GM19467 (cell line): Measurements from ENCODE around the gene AKR1D1.
"Not testable (repeated sequence)": the region's sequence is repeated elsewhere in the genome, so short reads cannot be mapped to it uniquely, and the experiment has no call there.

Source experiments
- ATAC-seq: cut with Tn5 transposase; IDR thresholded peaks from one replicate; pipeline ENCODE4 v1.9.1; 2021; ENCODE audit warnings: mild to moderate bottlenecking, moderate library complexity; ENCODE audit not compliant: unreplicated experiment

Gene AKR1D1

GRCh38 chr7:138072726-138073125 is 3.5 kb upstream of the AKR1D1 start:
- ATAC-seq: no peak

GRCh38 chr7:138074121-138074520 is 2.1 kb upstream of the AKR1D1 start:
- no peak for ATAC-seq

- ATAC-seq: no peak
Measured at GRCh38 chr7:138074540-138074939, 1.7 kb upstream of the AKR1D1 start.

GRCh38 chr7:138075350-138075749 is 909 bp upstream of the AKR1D1 start:
- ATAC-seq: no peak

- not testable (repeated sequence) for ATAC-seq
Measured at GRCh38 chr7:138075786-138076185, 473 bp upstream of the AKR1D1 start.

- no peak for ATAC-seq
Measured at GRCh38 chr7:138077809-138078208, 1.6 kb downstream of the AKR1D1 start.

- no peak for ATAC-seq
Measured at GRCh38 chr7:138079137-138079536, 2.9 kb downstream of the AKR1D1 start.

- no peak for ATAC-seq
Measured at GRCh38 chr7:138081868-138082267, 5.6 kb downstream of the AKR1D1 start.

- no peak for ATAC-seq
Measured at GRCh38 chr7:138083859-138084258, 7.6 kb downstream of the AKR1D1 start.

- no peak for ATAC-seq
Measured at GRCh38 chr7:138086563-138087270, 10.5 kb downstream of the AKR1D1 start.

GRCh38 chr7:138089080-138089901 is 13.0 kb downstream of the AKR1D1 start:
- no peak for ATAC-seq

- ATAC-seq: no peak
Measured at GRCh38 chr7:138091032-138091431, 14.8 kb downstream of the AKR1D1 start.

- not testable (repeated sequence) for ATAC-seq
Measured at GRCh38 chr7:138091840-138092239, 15.6 kb downstream of the AKR1D1 start.

GRCh38 chr7:138092486-138093028 is 16.3 kb downstream of the AKR1D1 start:
- no peak for ATAC-seq

GRCh38 chr7:138095972-138096935 is 20.0 kb downstream of the AKR1D1 start:
- no peak for ATAC-seq

GRCh38 chr7:138097064-138097741 is 20.9 kb downstream of the AKR1D1 start:
- no peak for ATAC-seq

- no peak for ATAC-seq
Measured at GRCh38 chr7:138099813-138100212, 23.6 kb downstream of the AKR1D1 start.

GRCh38 chr7:138105221-138105620 is 29.0 kb downstream of the AKR1D1 start:
- ATAC-seq: no peak

- no peak for ATAC-seq
Measured at GRCh38 chr7:138115047-138115446, 38.8 kb downstream of the AKR1D1 start.

- ATAC-seq: no peak
Measured at GRCh38 chr7:138116141-138116540, 39.9 kb downstream of the AKR1D1 start.
